PFSK-1 (cell line): ENCODE results near the gene TRIM39.

ENCODE experiments used
- FOXP2 ChIP-seq: optimal IDR thresholded peaks from 2 replicates; pipeline ENCODE3; 2011; ENCODE audit warnings: borderline replicate concordance, control low read depth, inconsistent platforms; ENCODE audit not compliant: insufficient read depth; ENCODE audit errors: extremely low read length, extremely low read depth
- POLR2AphosphoS5 ChIP-seq: IDR thresholded peaks from 2 replicates; pipeline ENCODE4 v1.6.1; 2012; ENCODE audit warnings: low read depth, mild to moderate bottlenecking, control low read depth, low read length, moderate library complexity
- REST ChIP-seq, 2 experiments: IDR thresholded peaks; 2 replicates each; pipeline versions ENCODE4 v1.6.1 to v1.8.0; 2011 to 2012; ENCODE audit warnings: low read depth in 2 of 2, low read length in 2 of 2, control low read depth in 1 of 2, inconsistent platforms in 1 of 2, mild to moderate bottlenecking in 1 of 2, moderate library complexity in 1 of 2; ENCODE audit not compliant: insufficient read depth in 1 of 2
- SIN3A ChIP-seq: IDR thresholded peaks from 2 replicates; pipeline ENCODE4 v1.6.1; 2012; ENCODE audit warnings: mild to moderate bottlenecking, low read length, moderate library complexity, borderline replicate concordance; ENCODE audit not compliant: insufficient read depth
- TAF1 ChIP-seq: IDR thresholded peaks from 2 replicates; pipeline ENCODE4 v1.6.1; 2012; ENCODE audit warnings: low read length, control low read depth, borderline replicate concordance; ENCODE audit not compliant: insufficient read depth

TRIM39 gene

DNA sequence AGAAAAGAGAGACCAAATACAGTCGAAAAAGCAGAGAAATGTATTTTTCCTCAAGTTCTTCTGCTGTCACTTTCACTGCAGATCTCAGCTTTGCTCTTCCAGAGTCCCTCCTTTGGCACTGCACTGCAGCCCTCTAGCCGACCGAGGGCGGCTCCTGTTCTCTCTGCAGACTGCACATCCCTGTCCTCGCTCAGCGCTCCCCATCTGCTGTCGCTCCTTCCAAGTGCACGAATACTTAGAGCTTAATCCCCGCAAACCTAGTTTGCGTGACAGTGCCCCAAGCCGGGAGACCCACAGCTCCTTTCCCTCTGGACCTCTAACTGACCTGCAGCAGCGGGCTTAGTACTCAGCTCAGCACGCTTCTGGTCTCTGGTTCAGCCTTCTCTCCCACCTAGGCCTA lies 33.4 kb downstream of the TRIM39 start:
- TF ChIP-seq TAF1 = no peak
- TF ChIP-seq SIN3A = no peak
- TF ChIP-seq FOXP2 = no peak
- TF ChIP-seq REST (IDR thresholded peaks at IDR 0.05; ENCODE audit: insufficient read depth in 1 of 2, low read depth in 2 of 2, low read length in 2 of 2) = no peak
- TF ChIP-seq POLR2AphosphoS5 = no peak

DNA sequence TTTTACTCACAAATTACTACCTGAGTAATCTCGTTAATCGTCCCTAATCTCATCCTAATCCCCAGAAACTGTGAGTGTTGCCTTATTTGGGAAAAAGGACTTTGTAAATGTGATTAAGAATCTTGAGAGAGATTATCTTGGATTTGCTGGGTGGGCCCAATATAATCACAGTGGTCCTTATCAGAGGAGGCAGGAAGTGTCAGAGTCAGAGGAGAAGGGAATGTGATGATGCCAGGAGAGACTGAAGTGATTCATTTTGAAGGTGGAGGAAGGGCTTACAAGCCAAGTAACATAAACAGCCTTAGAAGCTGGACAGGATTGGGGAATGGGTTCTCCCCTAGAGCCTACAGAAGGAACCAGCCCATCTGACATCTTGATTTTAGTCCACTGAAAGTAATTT lies 34.9 kb downstream of the TRIM39 start:
- no peak for TF ChIP-seq TAF1
- no peak for TF ChIP-seq SIN3A
- TF ChIP-seq FOXP2 = no peak
- TF ChIP-seq REST (IDR thresholded peaks at IDR 0.05; ENCODE audit: insufficient read depth in 1 of 2, low read depth in 2 of 2, low read length in 2 of 2) = no peak
- TF ChIP-seq POLR2AphosphoS5 = no peak

DNA sequence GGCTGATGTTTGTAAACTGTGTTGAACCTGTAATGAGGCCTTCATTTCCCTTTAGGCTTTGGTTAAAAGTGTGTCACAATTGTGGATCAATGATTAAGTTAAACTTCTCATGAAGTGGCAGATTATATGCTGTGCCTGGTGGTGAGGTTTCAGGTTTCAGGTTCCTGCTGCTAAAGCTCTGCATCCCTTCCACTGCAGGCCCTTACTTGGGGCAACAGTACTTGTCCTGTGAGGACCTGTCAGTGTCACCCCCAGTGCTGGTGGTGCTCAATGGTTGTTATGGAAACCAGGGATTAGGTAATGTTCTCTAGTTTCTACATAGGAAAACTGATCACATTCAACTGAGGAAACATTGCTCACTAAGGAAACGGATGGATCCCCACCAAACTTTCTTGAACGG lies 36.7 kb downstream of the TRIM39 start:
- no peak for TF ChIP-seq FOXP2
- no peak for TF ChIP-seq POLR2AphosphoS5
- TF ChIP-seq TAF1 = no peak
- TF ChIP-seq SIN3A = no peak
- no peak for TF ChIP-seq REST (IDR thresholded peaks at IDR 0.05; ENCODE audit: insufficient read depth in 1 of 2, low read depth in 2 of 2, low read length in 2 of 2)

DNA sequence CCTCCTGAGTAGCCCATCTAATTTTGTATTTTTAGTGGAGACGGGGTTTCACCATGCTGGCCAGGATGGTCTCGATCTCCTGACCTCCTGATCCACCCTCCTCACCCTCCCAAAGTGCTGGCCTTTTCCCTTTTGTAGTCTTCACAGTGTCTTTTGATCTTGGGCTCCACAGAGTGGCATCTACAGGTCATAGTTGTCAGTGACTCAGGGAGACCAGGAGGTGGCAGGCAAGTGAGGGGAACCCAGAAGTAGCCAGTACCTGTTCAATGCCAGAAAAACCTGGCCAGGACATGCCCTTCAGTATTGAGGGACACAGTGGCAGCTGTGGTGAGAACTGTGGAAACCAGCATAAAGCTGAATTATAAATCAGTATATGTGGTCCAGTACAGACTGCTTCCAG lies 37.9 kb downstream of the TRIM39 start:
- TF ChIP-seq REST (IDR thresholded peaks at IDR 0.05; ENCODE audit: insufficient read depth in 1 of 2, low read depth in 2 of 2, low read length in 2 of 2) (no peak), POLR2AphosphoS5 (no peak), FOXP2 (no peak), SIN3A (no peak), TAF1 (no peak)
